Uterus (tissue), 2 donors: Measurements from ENCODE around the gene LCMT1.

Source experiments
- POLR2A ChIP-seq, 2 donors: fragments of 450-650 bp; IDR thresholded peaks; one replicate each; pipeline ENCODE4 v1.6.1; 2016; ENCODE audit warnings: antibody characterized with exemption in 2 of 2, mild to moderate bottlenecking in 1 of 2, moderate library complexity in 1 of 2
- TF ChIP-seq, protein P1 (sequence below), 4 experiments: fragments of 200-600 bp in 2 of 4; fragments of 450-650 bp in 2 of 4; sonication (generic) in 2 of 4; IDR thresholded peaks; one replicate each; pipeline ENCODE4 v1.5.1; 2016 to 2019; ENCODE audit warnings: antibody characterized with exemption in 4 of 4, mild to moderate bottlenecking in 2 of 4, moderate library complexity in 1 of 4

DNA sequence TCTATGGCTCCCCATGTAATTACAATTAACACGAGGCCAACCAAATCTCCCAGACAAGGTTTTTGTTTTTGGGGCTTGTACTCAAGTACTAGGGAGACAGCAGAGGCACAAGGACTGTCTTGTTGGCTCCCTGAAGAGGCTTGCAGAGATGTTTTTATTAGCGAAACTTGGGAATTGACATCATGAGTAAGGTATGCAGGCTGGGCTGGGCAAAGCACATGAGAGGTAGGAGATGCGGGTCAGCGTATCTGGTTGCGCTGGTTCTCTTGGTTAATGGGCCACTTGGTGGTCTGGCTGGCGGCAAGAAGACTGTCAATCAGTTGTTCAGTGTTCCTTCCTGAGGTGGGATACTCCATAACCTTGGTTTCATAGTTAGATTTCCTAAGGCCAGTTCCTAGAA is 28.9 kb downstream of the LCMT1 start:
- TF ChIP-seq, protein P1, sequence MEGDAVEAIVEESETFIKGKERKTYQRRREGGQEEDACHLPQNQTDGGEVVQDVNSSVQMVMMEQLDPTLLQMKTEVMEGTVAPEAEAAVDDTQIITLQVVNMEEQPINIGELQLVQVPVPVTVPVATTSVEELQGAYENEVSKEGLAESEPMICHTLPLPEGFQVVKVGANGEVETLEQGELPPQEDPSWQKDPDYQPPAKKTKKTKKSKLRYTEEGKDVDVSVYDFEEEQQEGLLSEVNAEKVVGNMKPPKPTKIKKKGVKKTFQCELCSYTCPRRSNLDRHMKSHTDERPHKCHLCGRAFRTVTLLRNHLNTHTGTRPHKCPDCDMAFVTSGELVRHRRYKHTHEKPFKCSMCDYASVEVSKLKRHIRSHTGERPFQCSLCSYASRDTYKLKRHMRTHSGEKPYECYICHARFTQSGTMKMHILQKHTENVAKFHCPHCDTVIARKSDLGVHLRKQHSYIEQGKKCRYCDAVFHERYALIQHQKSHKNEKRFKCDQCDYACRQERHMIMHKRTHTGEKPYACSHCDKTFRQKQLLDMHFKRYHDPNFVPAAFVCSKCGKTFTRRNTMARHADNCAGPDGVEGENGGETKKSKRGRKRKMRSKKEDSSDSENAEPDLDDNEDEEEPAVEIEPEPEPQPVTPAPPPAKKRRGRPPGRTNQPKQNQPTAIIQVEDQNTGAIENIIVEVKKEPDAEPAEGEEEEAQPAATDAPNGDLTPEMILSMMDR (IDR thresholded peaks at IDR 0.05), result no peak
- no peak for TF ChIP-seq POLR2A (IDR thresholded peaks at IDR 0.05)
